Tibial nerve (tissue), 4 donors: ENCODE measurements around the gene LINGO4.

Experiments
- CTCF ChIP-seq, 5 experiments: fragments of 200-600 bp in 3 of 5; fragments of 450-650 bp in 2 of 5; sonication (generic) in 3 of 5; IDR thresholded peaks; one replicate each; pipeline ENCODE4 v1.5.1; 2016 to 2019; ENCODE audit warnings: antibody characterized with exemption in 5 of 5, mild to moderate bottlenecking in 3 of 5, moderate library complexity in 2 of 5
- EP300 ChIP-seq, 2 donors: sonication (generic); formaldehyde crosslinking; IDR thresholded peaks; one replicate each; pipeline ENCODE4 v1.6.1; 2017; ENCODE audit warnings: antibody characterized with exemption in 2 of 2, mild to moderate bottlenecking in 1 of 2
- POLR2A ChIP-seq, 2 donors: fragments of 450-650 bp; IDR thresholded peaks; one replicate each; pipeline ENCODE4 v1.6.1; 2017; ENCODE audit warnings: antibody characterized with exemption in 2 of 2, mild to moderate bottlenecking in 2 of 2, moderate library complexity in 2 of 2

- TF ChIP-seq CTCF (IDR thresholded peaks at IDR 0.05): no peak
- no peak for TF ChIP-seq POLR2A (IDR thresholded peaks at IDR 0.05)
- no peak for TF ChIP-seq EP300 (IDR thresholded peaks at IDR 0.05)
These were observed 44.7 kb upstream of the LINGO4 start for GRCh38 chr1:151849871-151850270.
